PC-3 (cell line): ENCODE data around the gene FBXO11. TPM values are rescaled to one million over a fixed set of nuclear protein-coding genes. Genes with fewer than 3 reads are reported as not detected.

Experiments
- ATAC-seq: fragments of 200-7000 bp; cut with Tn5 transposase; 2 replicates; pipeline ENCODE4 v1.9.1; 2020; ENCODE audit warnings: mild to moderate bottlenecking, moderate library complexity
- BruUV-seq: library from RNA; stranded (reverse); fragments of 400-500 nt; replicated peaks from 2 replicates; lab custom pipeline; 2021; lab: Mats Ljungman, UMichigan
- CTCF ChIA-PET: fragments of 300-600 bp; sonication (Branson Sonifier 250); formaldehyde crosslinking; loops from one replicate; lab custom pipeline; 2022; ENCODE audit warnings: antibody characterized with exemption; lab: Charles Lee
- POLR2A ChIA-PET: fragments of 300-600 bp; sonication (Branson Sonifier 250); formaldehyde crosslinking; loops from one replicate; lab custom pipeline; 2022; ENCODE audit warnings: antibody characterized with exemption; ENCODE audit not compliant: unreplicated experiment; lab: Charles Lee
- DNase-seq: peaks from one replicate; pipeline ENCODE4 v3.0.0-alpha.2; 2015
- H2AFZ ChIP-seq: fragments of 300-600 bp; sonication (generic); 2 replicates; pipeline ENCODE4 v1.6.0; 2016; ENCODE audit warnings: antibody characterized with exemption, low read length
- H3F3A ChIP-seq: fragments of 300-600 bp; sonication (generic); one replicate; pipeline ENCODE4 v1.6.0; 2017; ENCODE audit warnings: antibody characterized with exemption, low read length, control low read depth, mild to moderate bottlenecking; ENCODE audit not compliant: unreplicated experiment
- H3K27ac ChIP-seq: fragments of 300-600 bp; sonication (generic); 2 replicates; pipeline ENCODE4 v1.5.1; 2016; ENCODE audit warnings: mild to moderate bottlenecking, low read length
- H3K27me3 ChIP-seq: fragments of 300-600 bp; sonication (generic); 2 replicates; pipeline ENCODE4 v1.6.1; 2016; ENCODE audit warnings: low read length, mixed read lengths
- H3K36me3 ChIP-seq: fragments of 300-600 bp; sonication (generic); 2 replicates; pipeline ENCODE4 v1.6.1; 2016; ENCODE audit warnings: low read depth, mixed run types, low read length, mixed read lengths
- H3K4me1 ChIP-seq: fragments of 300-600 bp; sonication (generic); 2 replicates; pipeline ENCODE4 v1.5.1; 2016; ENCODE audit warnings: low read length; ENCODE audit not compliant: insufficient read depth
- H3K4me2 ChIP-seq: fragments of 300-600 bp; sonication (generic); 2 replicates; pipeline ENCODE4 v1.6.0; 2016; ENCODE audit warnings: low read length
- H3K4me3 ChIP-seq: fragments of 300-600 bp; sonication (generic); 2 replicates; pipeline ENCODE4 v1.5.1; 2016; ENCODE audit warnings: mild to moderate bottlenecking, low read length, mixed read lengths
- H3K79me2 ChIP-seq: fragments of 300-600 bp; sonication (generic); 2 replicates; pipeline ENCODE4 v1.6.1; 2017; ENCODE audit warnings: low read length, mixed read lengths
- H3K9ac ChIP-seq: fragments of 300-600 bp; sonication (generic); 2 replicates; pipeline ENCODE4 v1.6.0; 2016; ENCODE audit warnings: mild to moderate bottlenecking, low read length
- H3K9me2 ChIP-seq: fragments of 300-600 bp; sonication (generic); replicated peaks from 2 replicates; pipeline ENCODE4 v1.6.1; 2016; ENCODE audit warnings: mixed run types, low read length, mixed read lengths
- H3K9me3 ChIP-seq: fragments of 300-600 bp; sonication (generic); 2 replicates; pipeline ENCODE4 v1.6.1; 2016; ENCODE audit warnings: low read length, mixed read lengths
- H4K20me1 ChIP-seq: fragments of 300-600 bp; sonication (generic); 2 replicates; pipeline ENCODE4 v1.6.1; 2016; ENCODE audit warnings: low read length, mixed read lengths
- EZH2 ChIP-seq: fragments of 300-600 bp; sonication (generic); IDR thresholded peaks from one replicate; pipeline ENCODE4 v1.6.1; 2017; ENCODE audit warnings: antibody characterized with exemption, mild to moderate bottlenecking, low read length; ENCODE audit not compliant: unreplicated experiment
- EZH2phosphoT487 ChIP-seq: fragments of 300-600 bp; sonication (generic); IDR thresholded peaks from 2 replicates; pipeline ENCODE4 v1.6.1; 2018; ENCODE audit warnings: mild to moderate bottlenecking, antibody characterized with exemption, low read length, borderline replicate concordance
- intact Hi-C: fragments of 100-400 bp; cut with micrococcal nuclease; formaldehyde crosslinking; loops from 2 replicates; pipeline ENCODE4 v1.9.0; 2023
- total RNA-seq: library from RNA; depleted of rRNA; stranded (reverse); fragments of >200 nt; gene quantifications from 2 replicates; pipeline ENCODE4 v1.2.3, GENCODE V29; 2014
- TF ChIP-seq, protein P1 (sequence below): fragments of 300-600 bp; sonication (generic); conservative IDR thresholded peaks from 2 replicates; pipeline ENCODE4 v1.5.1; 2017; ENCODE audit warnings: antibody characterized with exemption, low read depth, mild to moderate bottlenecking, low read length

Gene FBXO11
- total RNA-seq, 1 experiment from 2014 or later: 34.8 TPM

DNA sequence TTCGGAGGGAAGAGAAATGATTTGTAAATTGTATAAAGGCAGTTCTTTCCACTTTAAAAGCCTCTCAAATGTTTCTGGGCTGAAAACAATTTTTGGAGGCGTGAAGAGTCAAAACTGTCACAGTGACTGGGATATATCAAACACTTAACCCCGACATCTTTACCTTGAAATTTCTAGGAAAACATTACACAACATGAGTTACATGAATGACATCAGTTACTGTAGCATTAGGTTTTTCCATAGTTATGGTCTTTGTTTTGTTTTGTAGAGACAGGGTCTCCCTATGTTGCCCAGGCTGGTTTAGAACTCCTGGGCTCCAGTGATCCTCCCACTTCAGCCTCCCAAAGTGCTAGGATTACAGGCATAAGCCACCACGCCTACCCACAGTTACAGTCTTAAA lies 97.7 kb downstream of the FBXO11 start:
- intact Hi-C loops: no loop called here
- Histone ChIP-seq H3F3A (no peaks in the 10 kb centered on the region), H3K27ac (no peak overlapping the region), H3K4me1 (peaks cover 16% of the 10 kb centered on the region), H3K9me2 (no peaks in the 10 kb centered on the region), H3K4me2 (no peak overlapping the region), H3K4me3 (no peak overlapping the region), H3K9me3 (no peaks in the 10 kb centered on the region), H3K9ac (no peak overlapping the region), H3K27me3 (no peaks in the 10 kb centered on the region), H3K36me3 (peaks cover 64% of the 10 kb centered on the region), H2AFZ (no peak overlapping the region), H4K20me1 (no peaks in the 10 kb centered on the region; the same call in 1 of the 2 replicates), H3K79me2 (no peaks in the 10 kb centered on the region)
- TF ChIP-seq, protein P1, sequence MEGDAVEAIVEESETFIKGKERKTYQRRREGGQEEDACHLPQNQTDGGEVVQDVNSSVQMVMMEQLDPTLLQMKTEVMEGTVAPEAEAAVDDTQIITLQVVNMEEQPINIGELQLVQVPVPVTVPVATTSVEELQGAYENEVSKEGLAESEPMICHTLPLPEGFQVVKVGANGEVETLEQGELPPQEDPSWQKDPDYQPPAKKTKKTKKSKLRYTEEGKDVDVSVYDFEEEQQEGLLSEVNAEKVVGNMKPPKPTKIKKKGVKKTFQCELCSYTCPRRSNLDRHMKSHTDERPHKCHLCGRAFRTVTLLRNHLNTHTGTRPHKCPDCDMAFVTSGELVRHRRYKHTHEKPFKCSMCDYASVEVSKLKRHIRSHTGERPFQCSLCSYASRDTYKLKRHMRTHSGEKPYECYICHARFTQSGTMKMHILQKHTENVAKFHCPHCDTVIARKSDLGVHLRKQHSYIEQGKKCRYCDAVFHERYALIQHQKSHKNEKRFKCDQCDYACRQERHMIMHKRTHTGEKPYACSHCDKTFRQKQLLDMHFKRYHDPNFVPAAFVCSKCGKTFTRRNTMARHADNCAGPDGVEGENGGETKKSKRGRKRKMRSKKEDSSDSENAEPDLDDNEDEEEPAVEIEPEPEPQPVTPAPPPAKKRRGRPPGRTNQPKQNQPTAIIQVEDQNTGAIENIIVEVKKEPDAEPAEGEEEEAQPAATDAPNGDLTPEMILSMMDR: no peak
- TF ChIP-seq EZH2phosphoT487 (no peak), EZH2 (no peak)
- DNase-seq: no peak
- ChIA-PET CTCF (no interaction called here), POLR2A (no interaction called here)
- ATAC-seq: no peak
- BruUV-seq: no TSS peak

DNA sequence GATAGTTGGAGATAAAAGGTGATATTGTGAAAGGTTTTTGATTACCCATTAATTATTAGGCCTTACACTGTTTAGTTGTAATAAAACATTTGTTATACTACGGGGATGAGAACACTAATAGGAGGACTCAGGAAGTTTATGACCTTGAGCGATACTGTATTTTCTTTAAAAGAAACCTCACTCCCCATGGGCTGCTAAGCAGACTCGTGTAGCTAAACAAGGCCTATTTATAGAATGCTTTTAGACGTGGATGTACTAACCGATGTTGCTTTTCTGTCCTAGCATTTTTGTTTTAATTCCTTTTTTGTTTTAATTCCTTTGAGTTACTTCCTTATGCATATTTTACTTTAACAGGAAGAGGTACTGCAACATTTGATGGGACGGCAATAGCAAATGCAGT lies 100.4 kb downstream of the FBXO11 start:
- ATAC-seq (no peak), DNase-seq (no peak)
- H3K4me1 ChIP-seq: peaks cover 13% of the 10 kb centered on the region
- H3K79me2 ChIP-seq: peaks cover 13% of the 10 kb centered on the region; the same call in 1 of the 2 replicates
- no peak overlapping the region for H3K9ac ChIP-seq
- no TSS peak for BruUV-seq
- H3F3A ChIP-seq: no peaks in the 10 kb centered on the region
- intact Hi-C loops: no loop called here
- TF ChIP-seq EZH2 (no peak), EZH2phosphoT487 (no peak)
- TF ChIP-seq, protein P1: no peak
- H3K9me2 ChIP-seq: no peaks in the 10 kb centered on the region
- no peaks in the 10 kb centered on the region for H3K27me3 ChIP-seq
- CTCF ChIA-PET: no interaction called here
- no peak overlapping the region for H3K4me2 ChIP-seq
- H3K36me3 ChIP-seq: peaks cover 87% of the 10 kb centered on the region
- no peaks in the 10 kb centered on the region; the same call in 1 of the 2 replicates for H4K20me1 ChIP-seq
- no peaks in the 10 kb centered on the region for H3K9me3 ChIP-seq
- no peak overlapping the region for H2AFZ ChIP-seq
- no peak overlapping the region for H3K4me3 ChIP-seq
- H3K27ac ChIP-seq: no peak overlapping the region
- POLR2A ChIA-PET: no interaction called here

DNA sequence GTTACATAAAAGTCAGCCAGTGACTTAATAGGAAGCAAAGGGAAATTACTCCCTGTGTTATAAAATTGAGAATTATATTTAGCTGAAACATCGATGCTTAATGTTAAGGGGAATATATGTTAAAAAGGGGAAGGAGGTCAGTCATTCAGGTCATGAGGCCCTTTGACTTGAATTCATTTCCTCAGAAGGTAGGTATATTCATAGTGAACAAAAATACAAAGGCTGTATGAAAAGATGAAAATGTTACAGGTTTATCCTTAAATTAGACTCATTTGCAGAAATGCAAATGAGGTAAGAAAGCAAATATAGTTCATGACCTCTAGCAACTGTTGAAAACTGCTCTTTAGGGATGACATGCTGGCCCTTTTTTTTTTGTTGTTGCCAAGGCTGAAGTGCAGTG lies 102.5 kb downstream of the FBXO11 start:
- Histone ChIP-seq H3K9me3 (no peaks in the 10 kb centered on the region), H3K4me2 (no peak overlapping the region), H3K9ac (no peak overlapping the region), H3K4me1 (no peaks in the 10 kb centered on the region), H3K79me2 (peaks cover 18% of the 10 kb centered on the region; the same call in 1 of the 2 replicates), H3K9me2 (no peaks in the 10 kb centered on the region), H3K27ac (no peak overlapping the region), H4K20me1 (no peaks in the 10 kb centered on the region; the same call in 1 of the 2 replicates), H2AFZ (no peak overlapping the region), H3K36me3 (peaks cover 91% of the 10 kb centered on the region), H3F3A (no peaks in the 10 kb centered on the region), H3K4me3 (no peak overlapping the region), H3K27me3 (no peaks in the 10 kb centered on the region)
- no peak for ATAC-seq
- no TSS peak for BruUV-seq
- POLR2A ChIA-PET: no interaction called here
- intact Hi-C loops: no loop called here
- no peak for DNase-seq
- CTCF ChIA-PET: no interaction called here
- TF ChIP-seq, protein P1: no peak
- no peak for TF ChIP-seq EZH2phosphoT487
- TF ChIP-seq EZH2: no peak
